OCI-LY3 (cell line): ENCODE results near the gene MAP3K4.

ENCODE experiments used
- H2AFZ ChIP-seq: fragments of 200-600, 300-600 bp; shearing (Covaris generic); 2 replicates; pipeline ENCODE4 v1.6.0; 2014; ENCODE audit warnings: antibody characterized with exemption, low read depth, low read length
- H3K27ac ChIP-seq: fragments of 200-600, 300-600 bp; sonication (generic); 2 replicates; pipeline ENCODE4 v1.5.1; 2014; ENCODE audit warnings: mild to moderate bottlenecking, low read length, moderate library complexity, mixed read lengths
- H3K27me3 ChIP-seq: fragments of 200-600, 300-600 bp; sonication (generic); 2 replicates; pipeline ENCODE4 v1.6.1; 2014; ENCODE audit warnings: low read depth, low read length, mixed read lengths
- H3K36me3 ChIP-seq: fragments of 200-600, 300-600 bp; sonication (generic); replicated peaks from 2 replicates; pipeline ENCODE3; 2014; ENCODE audit warnings: low read depth, low read length, mixed read lengths
- H3K4me1 ChIP-seq: fragments of 300-600, 200-600 bp; sonication (generic); 2 replicates; pipeline ENCODE4 v1.6.1; 2014; ENCODE audit warnings: low read length, mixed read lengths
- H3K4me2 ChIP-seq: fragments of 200-600, 300-600 bp; sonication (generic); 2 replicates; pipeline ENCODE4 v1.6.1; 2014; ENCODE audit warnings: low read length, mixed read lengths
- H3K4me3 ChIP-seq: fragments of 300-600, 200-600 bp; sonication (generic); 2 replicates; pipeline ENCODE4 v1.5.1; 2014; ENCODE audit warnings: antibody characterized with exemption, mild to moderate bottlenecking, low read length, moderate library complexity
- H3K79me2 ChIP-seq: fragments of 300-600, 200-600 bp; shearing (Covaris generic); 2 replicates; pipeline ENCODE4 v1.6.1; 2014; ENCODE audit warnings: mild to moderate bottlenecking, low read length, mixed read lengths
- H3K9ac ChIP-seq: fragments of 300-600, 200-600 bp; shearing (Covaris generic); 2 replicates; pipeline ENCODE4 v1.6.0; 2014; ENCODE audit warnings: mild to moderate bottlenecking, low read length, moderate library complexity
- H3K9me3 ChIP-seq: fragments of 200-600, 300-600 bp; shearing (Covaris generic); 2 replicates; pipeline ENCODE4 v1.6.1; 2014; ENCODE audit warnings: low read length, mixed read lengths; ENCODE audit not compliant: insufficient read depth
- H4K20me1 ChIP-seq: fragments of 200-600, 300-600 bp; sonication (generic); 2 replicates; pipeline ENCODE4 v1.6.1; 2016; ENCODE audit warnings: low read length, mixed read lengths; ENCODE audit not compliant: insufficient read depth
- CTCF ChIP-seq: fragments of 200-600, 300-600 bp; sonication (generic); IDR thresholded peaks from 2 replicates; pipeline ENCODE4 v1.5.1; 2014; ENCODE audit warnings: antibody characterized with exemption, low read length, low read depth
- EZH2phosphoT487 ChIP-seq: fragments of 200-600 bp; shearing (Covaris generic); IDR thresholded peaks from 2 replicates; pipeline ENCODE4 v1.6.1; 2018; ENCODE audit warnings: antibody characterized with exemption, mixed run types, low read depth

The MAP3K4 gene

GRCh38 chr6:160998217-160998616 lies 6.6 kb downstream of the MAP3K4 start:
- no peak overlapping the region for H3K4me3 ChIP-seq
- H2AFZ ChIP-seq = no peak overlapping the region
- no peak overlapping the region for H3K4me2 ChIP-seq
- peaks cover 79% of the 10 kb centered on the region for H4K20me1 ChIP-seq
- no peak for TF ChIP-seq EZH2phosphoT487
- no peak for TF ChIP-seq CTCF
- H3K9ac ChIP-seq = no peak overlapping the region
- H3K36me3 ChIP-seq = peaks cover 16% of the 10 kb centered on the region
- no peaks in the 10 kb centered on the region for H3K9me3 ChIP-seq
- H3K79me2 ChIP-seq = peaks cover 94% of the 10 kb centered on the region
- H3K27ac ChIP-seq = no peak overlapping the region
- H3K27me3 ChIP-seq = no peaks in the 10 kb centered on the region
- peaks cover 11% of the 10 kb centered on the region for H3K4me1 ChIP-seq

GRCh38 chr6:160998766-160999165 lies 7.2 kb downstream of the MAP3K4 start:
- no peak overlapping the region for H3K9ac ChIP-seq
- H3K4me2 ChIP-seq = no peak overlapping the region
- H2AFZ ChIP-seq = no peak overlapping the region
- H3K4me1 ChIP-seq = peaks cover 8% of the 10 kb centered on the region
- H4K20me1 ChIP-seq = peaks cover 76% of the 10 kb centered on the region
- no peak overlapping the region for H3K27ac ChIP-seq
- no peaks in the 10 kb centered on the region for H3K27me3 ChIP-seq
- no peak overlapping the region for H3K4me3 ChIP-seq
- H3K79me2 ChIP-seq = peaks cover 93% of the 10 kb centered on the region
- no peaks in the 10 kb centered on the region for H3K9me3 ChIP-seq
- TF ChIP-seq CTCF = no peak
- no peak for TF ChIP-seq EZH2phosphoT487
- H3K36me3 ChIP-seq = peaks cover 16% of the 10 kb centered on the region

- no peaks in the 10 kb centered on the region for H3K9me3 ChIP-seq
- H3K79me2 ChIP-seq = peaks cover 93% of the 10 kb centered on the region
- no peak overlapping the region for H3K27ac ChIP-seq
- H2AFZ ChIP-seq = no peak overlapping the region
- peaks cover 16% of the 10 kb centered on the region for H3K36me3 ChIP-seq
- H3K4me2 ChIP-seq = no peak overlapping the region
- peaks cover 8% of the 10 kb centered on the region for H3K4me1 ChIP-seq
- no peak overlapping the region for H3K4me3 ChIP-seq
- no peak overlapping the region for H3K9ac ChIP-seq
- no peaks in the 10 kb centered on the region for H3K27me3 ChIP-seq
- peaks cover 75% of the 10 kb centered on the region for H4K20me1 ChIP-seq
- no peak for TF ChIP-seq EZH2phosphoT487
- no peak for TF ChIP-seq CTCF
Measured at GRCh38 chr6:160999516-160999915, 7.9 kb downstream of the MAP3K4 start.

GRCh38 chr6:161000632-161001031 lies 9.1 kb downstream of the MAP3K4 start:
- Histone ChIP-seq H3K79me2 (peaks cover 90% of the 10 kb centered on the region), H3K4me2 (no peak overlapping the region), H3K4me1 (peaks cover 8% of the 10 kb centered on the region), H3K27me3 (no peaks in the 10 kb centered on the region), H4K20me1 (peaks cover 75% of the 10 kb centered on the region), H3K9me3 (no peaks in the 10 kb centered on the region), H2AFZ (no peak overlapping the region), H3K27ac (no peak overlapping the region), H3K4me3 (no peak overlapping the region), H3K36me3 (peaks cover 16% of the 10 kb centered on the region), H3K9ac (no peak overlapping the region)
- TF ChIP-seq CTCF (no peak), EZH2phosphoT487 (no peak)
